Measurements from ENCODE around the gene SMAD7. TPM values are rescaled to one million over a fixed set of nuclear protein-coding genes. Genes with fewer than 3 reads are reported as not detected.

SMAD7 gene
- total RNA-seq (2021) (5.0 and 5.8 TPM in 2 replicates), Bru-seq, nascent RNA (percentile 63 among the genes with signal in this experiment), BruChase-seq, experiment 1, labeled RNA remaining after a 2-hour chase (percentile 60 among the genes with signal in this experiment), BruChase-seq, experiment 2, labeled RNA remaining after a 6-hour chase (percentile 43 among the genes with signal in this experiment)
- long read RNA-seq, full-length matches to known transcripts, result 4 of 4 reads
- long read RNA-seq, partial matches to known transcripts, result 0 of 4 reads
- long read RNA-seq, other reads (novel, unspliced or antisense), result 0 of 4 reads

- Histone ChIP-seq H3K9me3 (ENCODE audit: insufficient read depth, low read depth) (no peaks in the 10 kb centered on the region), H3K27ac (peak within 1 kb of the TSS; percentile 39), H2AFZ (peak within 1 kb of the TSS; percentile 66; the same call in 1 of the 2 replicates), H3K4me2 (peak within 1 kb of the TSS; percentile 100), H3K36me3 (ENCODE audit: low read depth) (0 out of 2 replicates have a peak, but pooled peaks cover 7% of the 10 kb centered on the region), H3K79me2 (ENCODE audit: low read depth) (peaks cover 57% of the 10 kb centered on the region), H3K4me3 (peak within 1 kb of the TSS; percentile 75), H3K9me2 (ENCODE audit: insufficient read depth) (no peaks in the 10 kb centered on the region), H3K4me1 (replicated peaks; ENCODE audit: insufficient read depth) (peaks cover 53% of the 10 kb centered on the region), H3K27me3 (ENCODE audit: insufficient read depth, low read depth) (no peaks in the 10 kb centered on the region), H4K20me1 (ENCODE audit: insufficient read depth) (peaks cover 36% of the 10 kb centered on the region), H3F3A (ENCODE audit: insufficient read depth, low read depth) (peaks cover 35% of the 10 kb centered on the region)
- ChIA-PET POLR2A (ENCODE audit: unreplicated experiment) (no interaction called here), CTCF (no interaction called here)
- no peak for DNase-seq
- BruUV-seq (replicated peaks), result TSS peak; percentile 52
- no peak for TF ChIP-seq EZH2 (IDR thresholded peaks at IDR 0.05; ENCODE audit: low read depth)
- TF ChIP-seq CTCF (conservative IDR thresholded peaks at IDR 0.05), result no peak
- intact Hi-C loops (cut with micrococcal nuclease; ENCODE audit: unreplicated experiment), result loop anchor here (2.0 kb wide), 2 partner anchors 48 to 274 kb away; no protein-coding TSS in a partner anchor
Observed at GRCh38 chr18:48950536-48951447, at the start of gene SMAD7. Gene SMAD7 (minus strand): TSS chr18:48950965. CDS start chr18:48950424, 541 bp downstream.

GRCh38 chr18:48999569-48999968 lies 48.8 kb upstream of the SMAD7 start:
- POLR2A ChIA-PET (ENCODE audit: unreplicated experiment), result interaction anchor here (0.5 to 0.6 kb wide), 2 partner anchors 139 to 1164 kb away, joined by 3 to 7 read pairs; no protein-coding TSS in a partner anchor

More at GRCh38 chr18:48999569-48999968, 48.8 kb upstream of the SMAD7 start:
- Histone ChIP-seq H2AFZ (no peak overlapping the region), H3F3A (ENCODE audit: insufficient read depth, low read depth) (peaks cover 34% of the 10 kb centered on the region), H3K36me3 (ENCODE audit: low read depth) (no peaks in the 10 kb centered on the region), H3K9me2 (ENCODE audit: insufficient read depth) (no peaks in the 10 kb centered on the region), H3K4me2 (no peak overlapping the region), H3K79me2 (ENCODE audit: low read depth) (no peaks in the 10 kb centered on the region), H3K27me3 (ENCODE audit: insufficient read depth, low read depth) (no peaks in the 10 kb centered on the region), H3K27ac (0 out of 2 replicates have a peak overlapping the region, but pooled peaks have one; percentile 97), H3K4me1 (replicated peaks; ENCODE audit: insufficient read depth) (peaks cover 47% of the 10 kb centered on the region), H3K4me3 (no peak overlapping the region), H3K9me3 (ENCODE audit: insufficient read depth, low read depth) (no peaks in the 10 kb centered on the region), H4K20me1 (ENCODE audit: insufficient read depth) (no peaks in the 10 kb centered on the region)
- intact Hi-C loops (cut with micrococcal nuclease; ENCODE audit: unreplicated experiment), result no loop called here
- TF ChIP-seq CTCF (conservative IDR thresholded peaks at IDR 0.05), result no peak
- no peak for TF ChIP-seq EZH2 (IDR thresholded peaks at IDR 0.05; ENCODE audit: low read depth)
- BruUV-seq (replicated peaks), result no TSS peak
- no peak for DNase-seq
- CTCF ChIA-PET, result no interaction called here
